Activated CD4-positive, alpha-beta T cell treated with anti-CD3 and anti-CD28 coated beads for 4 hours (primary cell): ENCODE measurements around the gene THSD4.
"Not testable (repeated sequence)": the region's sequence is repeated elsewhere in the genome, so short reads cannot be mapped to it uniquely, and the experiment has no call there.

Experiments
- DNase-seq, 2 donors: peaks; one replicate each; pipeline ENCODE4 v3.0.0-alpha.2; 2020

The THSD4 gene

GRCh38 chr15:71124937-71125790, 9.9 kb downstream of the THSD4 start:
- no peak for DNase-seq

DNA sequence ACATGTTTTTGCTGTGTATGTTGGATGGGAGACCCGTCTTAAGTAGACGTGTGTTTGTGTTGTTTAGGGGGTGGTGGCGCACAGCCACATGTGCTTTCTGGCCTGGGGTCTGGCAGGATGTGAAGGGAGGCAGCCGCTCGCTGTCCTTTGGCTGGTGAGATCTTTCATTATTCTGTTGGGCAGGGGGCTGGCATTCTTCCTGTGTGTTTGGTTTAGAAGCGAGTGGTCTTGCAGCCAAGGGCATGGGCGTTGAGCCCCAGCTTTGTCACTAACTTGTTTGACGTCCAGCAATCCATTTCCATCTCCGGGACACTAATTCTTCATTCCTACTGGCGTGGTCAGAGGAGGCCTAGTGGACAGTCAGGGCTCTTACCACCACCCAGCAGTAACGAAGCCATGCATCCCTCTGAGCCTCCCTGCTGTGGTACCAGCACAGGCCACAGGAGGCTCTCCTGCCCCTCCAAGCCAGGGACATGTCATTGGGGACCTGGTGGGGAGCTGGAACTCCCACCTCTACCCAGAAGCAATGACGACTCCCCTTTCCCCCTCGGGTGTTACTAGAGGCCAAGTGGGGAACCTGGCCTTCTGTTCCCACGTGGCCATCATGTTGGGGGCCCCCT, 10.7 kb downstream of the THSD4 start:
- DNase-seq: no peak

DNA sequence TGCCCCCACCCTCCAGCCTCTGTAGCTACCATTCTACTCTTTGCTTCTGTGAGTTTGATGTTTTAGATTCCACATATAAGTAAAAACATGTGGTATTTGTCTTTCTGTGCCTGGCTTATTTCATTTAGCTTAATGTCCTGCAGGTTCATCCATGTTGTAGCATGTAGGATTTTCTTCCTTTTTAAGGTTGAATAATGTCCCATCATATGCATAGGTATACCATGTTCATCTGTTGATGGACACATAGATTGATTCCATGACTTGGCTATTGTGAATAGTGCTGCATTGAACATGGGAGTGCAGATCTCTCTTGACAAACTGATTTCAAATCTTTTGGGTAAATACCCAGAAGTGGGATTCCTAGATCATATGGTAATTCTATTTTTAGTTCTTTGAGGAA, 11.8 kb downstream of the THSD4 start:
- no peak for DNase-seq

- DNase-seq: not testable (repeated sequence)
Observed at GRCh38 chr15:71128159-71128558, 12.9 kb downstream of the THSD4 start.

DNA sequence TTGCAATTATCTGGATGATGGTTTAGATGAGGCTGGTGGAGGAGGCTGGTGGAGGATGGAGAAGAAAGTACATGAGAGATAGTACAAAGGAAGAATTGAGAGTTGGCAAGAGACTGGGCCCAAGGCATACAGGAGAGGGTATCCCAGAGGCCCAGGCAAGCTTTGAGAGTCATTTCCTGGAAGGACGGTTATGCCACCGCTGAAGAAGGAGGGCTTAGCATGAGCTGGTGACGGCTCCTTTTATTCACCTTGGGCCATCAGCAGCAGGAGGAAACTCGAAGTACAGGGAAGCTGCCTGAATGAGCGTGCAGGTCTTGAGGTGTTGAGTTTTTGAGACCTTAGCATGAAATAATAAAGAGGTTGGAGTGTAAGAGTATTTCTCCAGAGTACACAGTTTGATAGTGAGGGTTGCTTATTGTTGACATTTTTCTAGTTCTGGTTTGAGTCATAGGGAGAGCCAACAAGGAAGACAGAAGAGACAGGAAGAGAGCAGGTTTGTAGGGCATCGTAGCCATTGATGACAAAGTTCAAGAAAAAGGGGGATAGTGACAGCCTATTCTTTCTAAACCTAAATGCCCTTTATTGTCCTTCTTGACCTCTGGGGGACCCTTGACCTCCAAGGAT, 13.8 kb downstream of the THSD4 start:
- DNase-seq: no peak

- no peak for DNase-seq
Observed at GRCh38 chr15:71129669-71130068, 14.4 kb downstream of the THSD4 start.

GRCh38 chr15:71131601-71132362, 16.5 kb downstream of the THSD4 start:
- DNase-seq: no peak

DNA sequence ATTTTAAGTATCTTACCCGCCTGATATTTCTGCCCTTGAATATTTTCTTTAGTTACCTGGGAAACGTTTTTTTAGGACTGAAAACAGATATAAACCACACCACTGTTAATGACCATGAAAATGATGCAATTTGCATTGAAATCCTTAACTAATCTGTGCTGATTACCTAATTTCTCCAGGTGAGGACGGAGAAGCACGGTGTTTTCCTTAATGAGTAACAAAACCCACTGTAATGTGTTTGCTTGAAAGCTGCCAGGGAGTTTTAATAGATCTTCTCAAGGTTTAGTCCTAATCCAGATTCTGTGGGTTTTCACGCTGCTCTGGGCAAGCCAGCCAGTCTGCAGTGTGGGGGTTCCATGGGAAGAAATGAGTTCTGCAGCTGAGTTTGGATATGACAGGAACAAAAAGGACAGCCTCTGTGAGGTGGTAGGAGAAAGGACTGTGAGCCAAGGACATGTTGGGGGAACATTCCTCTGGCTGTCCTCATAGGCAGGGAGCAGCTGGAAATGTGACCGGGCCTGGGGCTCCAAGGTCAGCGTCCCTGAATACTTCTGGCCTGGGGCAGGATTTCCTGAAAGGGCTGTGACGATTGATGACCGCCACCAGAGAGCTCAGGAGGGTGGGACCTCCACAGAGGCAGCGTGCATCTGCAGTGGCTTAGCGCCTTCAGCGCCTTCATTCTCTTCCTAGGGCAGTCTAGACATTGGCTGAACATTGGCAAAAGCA, 18.6 kb downstream of the THSD4 start:
- no peak for DNase-seq

GRCh38 chr15:71136159-71136783, 21.0 kb downstream of the THSD4 start:
- no peak for DNase-seq

GRCh38 chr15:71136793-71137518, 21.7 kb downstream of the THSD4 start:
- no peak for DNase-seq

DNA sequence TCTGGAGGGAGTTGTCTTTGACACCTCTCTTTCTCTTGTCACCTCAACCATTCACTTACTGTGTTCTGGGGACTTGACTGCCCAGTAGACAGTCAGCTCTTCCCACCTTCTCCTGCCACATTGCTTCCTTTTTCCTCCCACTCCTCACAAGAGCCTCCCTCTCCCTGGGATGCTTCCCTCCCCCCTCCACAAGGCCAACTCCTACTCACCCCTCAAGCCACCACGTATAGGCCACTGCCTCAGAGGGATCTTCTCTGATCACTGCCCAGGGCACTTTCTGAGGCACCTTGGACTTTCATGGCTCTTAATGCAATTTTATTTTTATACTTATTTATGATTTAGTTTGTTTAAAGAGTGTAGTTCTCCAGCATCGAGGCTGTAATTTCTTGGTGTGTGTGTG, 23.2 kb downstream of the THSD4 start:
- no peak for DNase-seq

DNA sequence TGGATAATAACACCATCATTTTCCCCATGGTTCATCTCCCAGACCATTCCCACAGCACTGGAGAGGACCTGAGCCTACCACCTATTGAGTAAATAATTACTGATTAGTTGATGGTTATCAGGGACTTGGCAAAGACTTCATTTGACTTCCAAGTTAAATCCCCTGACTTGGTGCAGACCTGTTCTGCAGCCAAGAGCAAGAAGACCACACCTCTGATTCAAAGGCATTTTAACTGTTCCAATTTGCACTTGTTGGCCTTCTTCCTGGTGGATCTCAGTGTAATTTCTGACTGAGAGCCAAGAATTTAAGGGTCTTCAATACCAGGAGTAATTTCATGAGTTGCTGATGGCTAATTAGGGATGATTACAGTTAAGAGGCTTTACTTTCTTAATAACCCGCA, 24.0 kb downstream of the THSD4 start:
- no peak for DNase-seq

- no peak for DNase-seq
Observed at GRCh38 chr15:71141572-71141971, 26.3 kb downstream of the THSD4 start.

DNA sequence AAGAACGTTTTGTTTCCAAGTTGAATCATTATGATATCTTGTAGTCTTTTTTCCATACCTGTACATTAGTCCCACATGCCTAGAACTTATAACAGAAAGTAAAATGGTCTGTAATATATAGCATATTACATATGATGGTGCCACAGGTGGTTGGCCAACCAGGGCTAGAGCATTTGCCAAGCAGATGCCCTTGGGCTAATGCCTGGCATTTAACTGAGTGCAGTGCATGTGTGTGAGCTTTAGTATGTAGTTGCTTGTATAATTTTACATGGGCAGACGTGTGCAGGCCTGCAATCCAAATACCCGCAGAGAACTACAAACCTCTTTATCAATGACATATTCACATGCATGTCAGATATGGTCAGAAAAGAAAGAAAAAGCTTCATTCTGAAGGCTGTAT, 27.5 kb downstream of the THSD4 start:
- DNase-seq: no peak

GRCh38 chr15:71143373-71144310, 28.4 kb downstream of the THSD4 start:
- DNase-seq: no peak

DNA sequence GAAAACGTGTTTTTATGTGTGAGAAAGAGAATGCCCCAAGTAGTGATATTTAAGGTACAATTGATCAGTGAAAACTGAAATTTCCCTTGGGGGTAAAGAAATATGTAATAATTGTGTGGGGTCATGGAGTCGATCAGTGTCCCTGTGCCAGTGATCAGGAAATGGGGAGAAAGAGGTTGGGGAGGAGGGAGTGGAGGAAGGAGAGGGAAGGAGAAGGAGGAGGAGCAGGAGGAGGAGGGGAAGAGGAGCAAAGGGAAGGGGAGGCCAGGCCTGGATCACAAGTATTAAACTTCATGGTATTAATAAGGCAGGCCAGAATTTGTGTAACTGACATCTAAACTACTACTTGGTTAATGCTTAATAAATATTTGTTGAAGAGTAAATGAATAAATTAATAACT, 30.4 kb downstream of the THSD4 start:
- no peak for DNase-seq

- DNase-seq: no peak
Observed at GRCh38 chr15:71146580-71146982, 31.3 kb downstream of the THSD4 start.

DNA sequence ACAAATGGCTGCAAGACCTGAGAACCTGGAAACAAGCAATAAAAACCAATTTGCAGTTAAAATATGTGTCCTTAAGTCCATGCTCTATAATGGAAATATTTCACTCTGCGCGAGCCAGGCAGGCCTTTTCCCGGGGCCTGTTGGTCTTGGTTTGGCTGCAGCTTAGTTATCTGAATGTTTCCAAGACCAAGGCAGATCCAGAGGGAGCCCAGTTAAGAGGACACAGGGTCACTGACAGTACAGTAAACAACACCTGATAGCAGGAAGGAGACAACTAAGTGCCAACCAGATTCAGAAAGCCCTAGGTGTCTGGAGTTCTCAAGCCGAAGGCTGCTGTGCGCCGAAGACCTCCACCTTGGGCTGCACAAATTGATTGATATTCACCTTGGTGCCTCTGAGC, 32.8 kb downstream of the THSD4 start:
- no peak for DNase-seq

DNA sequence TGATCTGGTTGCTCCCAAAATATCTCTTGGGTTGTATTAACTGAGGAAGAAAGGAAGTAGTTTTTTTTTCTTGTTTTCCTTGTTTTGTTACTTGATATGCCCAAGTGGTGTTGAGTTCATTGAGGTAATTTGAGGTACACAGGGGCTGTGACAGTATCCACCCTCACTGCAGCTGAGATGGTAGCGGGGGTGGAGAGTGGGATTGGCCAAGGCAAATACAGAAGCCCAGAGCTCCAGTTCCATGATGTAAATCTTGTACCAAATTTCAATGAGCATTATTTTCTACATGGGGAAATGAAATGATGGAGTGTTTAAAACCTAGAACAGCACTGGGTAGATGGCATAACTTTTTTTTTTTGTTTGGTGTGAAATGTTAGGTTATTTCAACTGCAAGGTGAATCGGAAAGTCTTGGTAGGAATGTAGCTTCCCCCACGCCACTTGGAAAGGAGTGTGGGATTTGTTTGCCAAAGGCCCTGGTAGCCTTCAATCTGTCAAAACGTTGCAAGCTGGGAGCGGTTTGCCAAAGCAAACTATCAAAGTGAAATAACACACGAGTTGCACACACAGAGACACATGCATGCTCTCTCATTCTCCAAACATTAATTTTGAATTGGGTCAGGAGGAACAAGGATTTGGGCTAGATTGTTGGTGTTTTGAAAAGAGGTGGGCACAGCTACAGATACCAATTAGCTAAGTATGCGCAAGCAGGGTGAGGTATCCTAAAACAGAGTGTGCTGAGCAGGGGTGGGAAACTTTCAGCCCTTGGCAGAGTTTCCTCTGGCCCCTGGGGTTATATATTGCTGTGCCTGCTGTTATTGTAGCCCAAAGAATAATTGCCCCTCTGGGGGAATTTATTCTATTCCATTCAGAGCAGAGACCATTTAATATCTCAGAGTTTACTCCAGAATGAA, 34.6 kb downstream of the THSD4 start:
- no peak for DNase-seq
